AG04449 (cell line): ENCODE results near the gene TNRC6B.

ENCODE experiments used
- CTCF ChIA-PET: fragments of 350-600 bp; formaldehyde crosslinking; extraction: SDS; loops from one replicate; lab custom pipeline; 2021; ENCODE audit warnings: antibody characterized with exemption; lab: Yijun Ruan, JAX
- POLR2A ChIA-PET: fragments of 400-600, 350-600 bp; formaldehyde crosslinking; extraction: SDS; loops from one replicate; lab custom pipeline; 2020; ENCODE audit warnings: antibody characterized with exemption, inconsistent platforms; lab: Yijun Ruan, JAX
- DNase-seq: peaks from one replicate; pipeline ENCODE4 v3.0.0-alpha.2; 2010; ENCODE audit warnings: low read depth, low spot score
- H3K4me3 ChIP-seq: 2 replicates; pipeline ENCODE4 v1.5.1; 2011; ENCODE audit warnings: low read depth, mild to moderate bottlenecking, control low read depth, low read length
- TF ChIP-seq, protein P1 (sequence below): IDR thresholded peaks from one replicate; pipeline ENCODE4 v1.5.1; 2011; ENCODE audit warnings: mild to moderate bottlenecking, moderate library complexity, low read length, control low read depth, inconsistent platforms; ENCODE audit not compliant: insufficient read depth; ENCODE audit errors: missing control alignments

The TNRC6B gene

DNA sequence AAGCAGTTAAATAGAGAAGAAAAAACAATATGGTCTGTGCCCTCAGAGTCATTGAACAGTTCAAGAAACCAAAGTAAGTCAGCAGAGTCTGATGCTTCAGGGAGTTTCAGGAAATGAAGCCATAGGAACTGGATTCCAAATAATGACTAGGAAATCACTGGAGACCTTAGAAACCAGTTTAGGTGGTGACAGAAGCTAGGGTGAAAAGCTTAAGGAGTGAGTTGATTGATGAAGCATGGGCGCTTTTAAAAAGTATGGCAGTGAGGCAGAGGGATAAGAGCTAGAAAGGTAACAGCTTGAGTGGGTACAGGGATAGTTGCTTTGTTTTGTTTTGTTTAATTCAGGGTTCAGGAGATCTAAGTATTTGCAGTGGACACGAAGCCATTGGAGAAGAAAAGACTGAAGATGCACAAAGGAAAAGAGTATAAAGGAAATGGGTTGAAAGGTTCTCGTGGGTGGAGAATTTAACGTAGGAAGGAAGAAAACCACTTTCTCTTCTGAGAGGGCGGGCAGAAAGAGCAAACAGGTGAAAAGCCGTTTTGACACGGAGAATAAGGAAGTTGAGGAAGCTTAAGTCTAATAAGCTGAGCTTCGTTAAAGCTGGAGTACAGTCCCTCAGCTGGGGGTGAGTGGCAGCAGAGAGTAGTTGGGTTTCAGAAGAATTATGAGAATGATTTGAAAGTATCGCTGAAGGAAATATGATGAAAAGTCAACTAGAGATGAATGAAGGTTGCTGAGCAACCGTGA, 207.5 kb downstream of the TNRC6B start:
- ChIA-PET CTCF (interaction anchor here (0.6 to 1.6 kb wide), 3 partner anchors 8 to 261 kb away, joined by 3 to 4 read pairs (median 4); no protein-coding TSS in a partner anchor), POLR2A (interaction anchor here (1.1 kb wide), 1 partner anchor 15 kb away, joined by 3 read pairs; no protein-coding TSS in a partner anchor)
- no peak overlapping the region for H3K4me3 ChIP-seq
- TF ChIP-seq, protein P1, sequence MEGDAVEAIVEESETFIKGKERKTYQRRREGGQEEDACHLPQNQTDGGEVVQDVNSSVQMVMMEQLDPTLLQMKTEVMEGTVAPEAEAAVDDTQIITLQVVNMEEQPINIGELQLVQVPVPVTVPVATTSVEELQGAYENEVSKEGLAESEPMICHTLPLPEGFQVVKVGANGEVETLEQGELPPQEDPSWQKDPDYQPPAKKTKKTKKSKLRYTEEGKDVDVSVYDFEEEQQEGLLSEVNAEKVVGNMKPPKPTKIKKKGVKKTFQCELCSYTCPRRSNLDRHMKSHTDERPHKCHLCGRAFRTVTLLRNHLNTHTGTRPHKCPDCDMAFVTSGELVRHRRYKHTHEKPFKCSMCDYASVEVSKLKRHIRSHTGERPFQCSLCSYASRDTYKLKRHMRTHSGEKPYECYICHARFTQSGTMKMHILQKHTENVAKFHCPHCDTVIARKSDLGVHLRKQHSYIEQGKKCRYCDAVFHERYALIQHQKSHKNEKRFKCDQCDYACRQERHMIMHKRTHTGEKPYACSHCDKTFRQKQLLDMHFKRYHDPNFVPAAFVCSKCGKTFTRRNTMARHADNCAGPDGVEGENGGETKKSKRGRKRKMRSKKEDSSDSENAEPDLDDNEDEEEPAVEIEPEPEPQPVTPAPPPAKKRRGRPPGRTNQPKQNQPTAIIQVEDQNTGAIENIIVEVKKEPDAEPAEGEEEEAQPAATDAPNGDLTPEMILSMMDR = no peak
- DNase-seq = no peak
